HG02943 (cell line): ENCODE results near the gene PPDPF.
"Not testable (repeated sequence)": the region's sequence is repeated elsewhere in the genome, so short reads cannot be mapped to it uniquely, and the experiment has no call there.

Source experiments
- ATAC-seq: cut with Tn5 transposase; IDR thresholded peaks from one replicate; pipeline ENCODE4 v1.9.1; 2021; ENCODE audit warnings: mild to moderate bottlenecking, low read depth, moderate library complexity; ENCODE audit not compliant: unreplicated experiment

PPDPF gene

DNA sequence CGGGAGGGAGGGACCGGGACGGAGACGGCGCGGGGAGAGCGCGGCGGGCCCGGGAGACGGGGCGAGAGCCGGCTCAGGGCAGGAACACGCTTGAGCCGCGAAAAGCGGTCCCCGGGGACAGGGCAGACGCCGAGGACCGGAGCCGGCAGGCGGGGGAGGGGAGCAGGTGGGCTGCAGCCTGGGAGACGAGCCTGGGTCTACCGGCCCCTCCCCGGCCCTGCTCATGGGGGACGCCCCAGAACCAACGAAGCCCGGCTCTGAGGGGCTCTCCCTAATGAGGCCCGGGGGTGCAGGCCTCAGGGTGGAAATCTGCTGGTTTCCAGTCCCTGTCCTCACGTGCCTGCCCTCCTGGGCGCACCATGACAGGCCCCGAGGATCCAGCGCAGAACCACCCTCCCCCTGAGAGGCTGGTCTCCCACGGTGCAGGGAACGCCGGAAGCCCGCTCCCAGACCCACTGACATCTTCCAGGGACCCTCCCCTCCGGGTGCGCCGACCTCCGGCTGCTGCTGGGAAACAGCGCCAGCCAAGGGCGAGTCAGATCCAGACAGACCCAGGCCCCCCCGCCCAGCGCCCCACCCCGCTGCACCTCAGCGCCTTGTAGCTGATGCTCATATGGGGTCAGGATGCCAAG is 21.1 kb upstream of the PPDPF start:
- ATAC-seq: no peak

DNA sequence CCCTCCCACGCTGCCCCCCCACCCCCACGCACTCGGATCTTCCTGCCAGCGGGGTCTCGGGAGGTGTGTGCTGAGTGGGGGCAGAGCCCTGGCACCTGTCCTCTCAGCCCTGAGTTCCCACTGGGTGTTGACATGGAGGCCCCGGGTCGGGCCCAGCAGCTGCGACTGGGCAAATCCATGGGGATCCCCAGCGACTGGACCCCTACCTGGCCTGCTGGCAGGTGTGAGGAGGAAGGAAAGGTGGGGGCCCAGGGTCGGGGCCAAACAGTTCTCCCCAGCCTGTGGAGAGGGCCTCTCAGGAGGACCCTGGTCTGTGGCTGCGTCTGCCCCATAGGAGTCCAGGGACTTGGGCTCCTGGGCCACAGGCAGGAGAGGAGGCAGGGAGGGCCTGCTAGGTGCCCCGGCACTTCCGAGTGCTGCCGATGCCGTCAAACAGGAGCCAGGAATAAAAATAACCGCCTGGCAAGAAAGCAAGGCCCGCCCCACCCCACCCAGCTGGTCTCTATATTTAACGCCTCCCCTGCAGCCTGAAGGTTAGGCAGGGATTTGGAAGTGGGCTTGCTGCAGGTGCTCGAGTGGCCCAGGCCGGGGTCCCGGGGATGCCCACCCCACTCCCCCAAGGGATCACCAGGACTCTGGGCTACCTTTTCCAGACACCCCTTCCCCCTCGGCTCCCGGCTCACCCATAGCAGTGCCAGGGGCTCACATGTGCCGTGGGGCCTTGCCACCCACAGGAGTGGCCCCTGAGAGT is 20.2 kb upstream of the PPDPF start:
- ATAC-seq: no peak

DNA sequence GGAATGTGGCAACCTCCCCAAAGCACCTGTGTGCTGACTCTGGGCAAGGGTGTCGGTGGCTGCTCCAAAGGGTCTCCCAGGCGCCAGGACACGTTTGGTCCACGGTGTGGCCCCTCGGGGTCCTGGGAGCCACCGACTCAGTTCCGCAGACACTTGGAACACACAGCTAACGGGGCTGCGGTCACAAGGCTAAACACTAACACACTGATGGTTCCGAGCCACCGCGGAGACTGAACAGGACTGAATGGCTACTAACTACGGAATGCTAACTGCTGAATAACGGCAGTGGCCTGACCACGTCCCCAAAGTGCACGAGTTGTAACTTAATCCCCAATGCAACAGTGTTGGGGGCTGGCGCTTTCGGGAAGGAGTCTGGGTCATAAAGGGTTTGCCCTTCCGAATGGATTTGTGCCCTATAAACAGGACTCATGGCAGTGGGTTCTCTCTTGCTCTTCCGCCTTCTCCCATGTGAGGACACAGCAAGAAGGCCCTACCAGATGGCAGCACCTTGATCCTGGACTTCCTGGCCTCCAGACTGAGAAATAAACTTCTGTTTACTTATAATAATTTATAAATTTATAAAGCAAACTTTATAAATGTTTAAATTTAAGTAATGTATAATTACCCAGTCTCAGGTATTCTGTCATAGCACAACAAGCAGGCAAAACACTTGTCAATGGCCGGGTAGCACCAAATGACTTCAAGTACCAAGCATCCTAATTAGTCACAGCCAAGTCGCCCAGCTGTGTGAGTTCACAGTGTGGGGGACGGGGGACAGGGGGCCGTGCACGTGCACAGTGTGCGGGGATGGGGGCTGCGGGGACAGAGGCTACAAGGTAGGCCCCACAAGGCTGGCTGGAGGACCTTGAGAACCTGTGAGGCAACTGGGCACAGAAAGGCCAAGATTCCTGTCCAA is 19.4 kb upstream of the PPDPF start:
- no peak for ATAC-seq

DNA sequence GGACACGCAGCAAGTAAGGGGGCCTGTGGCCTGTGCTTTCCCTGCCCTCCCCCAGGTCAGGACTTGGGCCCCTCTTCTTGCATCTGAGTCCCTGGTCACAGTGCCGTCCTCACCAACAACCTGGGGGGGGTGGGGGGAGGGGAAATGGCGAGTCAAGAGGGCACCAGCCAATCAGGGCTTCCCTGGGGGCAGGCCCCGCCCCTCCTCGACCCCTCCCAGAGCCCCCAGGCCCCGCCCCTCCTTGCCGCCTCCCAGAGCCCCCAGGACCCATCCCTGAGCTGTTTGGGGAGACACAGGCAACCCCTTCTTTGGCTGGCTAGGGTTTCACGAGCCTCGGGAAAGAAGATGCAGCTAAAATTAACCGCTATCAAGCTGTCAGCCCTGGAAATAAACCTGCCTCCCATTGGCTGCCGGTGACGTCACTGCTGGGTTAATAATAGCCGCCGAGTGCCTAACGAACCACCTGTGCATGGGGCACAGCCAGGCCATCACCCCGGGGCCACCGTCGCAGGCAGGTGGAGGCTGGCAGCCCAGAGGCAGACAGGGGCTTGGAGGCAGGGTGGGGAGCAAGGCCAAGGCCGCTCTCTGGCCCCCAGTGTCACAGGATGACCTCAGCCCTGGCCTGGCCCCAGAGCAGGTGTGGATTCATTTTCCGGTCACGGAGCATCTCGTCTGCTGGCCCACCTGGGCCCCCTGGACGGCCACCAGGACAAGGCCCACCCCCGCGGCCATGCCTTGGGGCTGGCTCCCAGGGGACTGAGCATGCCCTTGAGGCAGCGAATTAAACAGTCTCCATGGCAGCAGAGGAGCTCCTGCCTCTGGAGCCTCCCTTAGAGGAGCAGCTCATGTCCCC is 18.5 kb upstream of the PPDPF start:
- no peak for ATAC-seq

DNA sequence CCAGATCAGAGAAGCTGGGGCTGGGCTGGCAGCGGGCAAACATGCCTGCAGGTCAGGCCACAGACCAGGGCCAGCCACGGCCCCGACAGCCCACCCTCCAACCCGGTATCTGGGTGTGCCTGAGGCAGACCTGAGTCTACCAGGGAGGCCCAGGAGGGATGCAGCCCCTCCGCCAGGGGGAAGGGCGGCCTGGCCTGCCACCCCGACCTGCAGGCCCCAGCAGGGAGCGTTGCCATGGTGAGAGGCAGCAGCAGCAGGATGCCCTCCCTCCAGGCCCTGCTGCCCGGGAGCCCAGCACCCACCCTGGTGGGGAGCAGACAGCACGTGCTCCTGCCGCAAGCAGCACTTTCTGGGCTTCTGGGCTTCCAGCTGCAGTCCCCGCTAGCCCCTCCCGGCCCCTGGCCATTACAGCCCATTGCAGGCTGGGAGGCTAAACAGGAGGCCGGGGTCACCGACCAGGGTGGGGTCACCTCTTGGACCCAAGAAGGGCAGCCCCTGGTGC is 17.8 kb upstream of the PPDPF start:
- no peak for ATAC-seq

DNA sequence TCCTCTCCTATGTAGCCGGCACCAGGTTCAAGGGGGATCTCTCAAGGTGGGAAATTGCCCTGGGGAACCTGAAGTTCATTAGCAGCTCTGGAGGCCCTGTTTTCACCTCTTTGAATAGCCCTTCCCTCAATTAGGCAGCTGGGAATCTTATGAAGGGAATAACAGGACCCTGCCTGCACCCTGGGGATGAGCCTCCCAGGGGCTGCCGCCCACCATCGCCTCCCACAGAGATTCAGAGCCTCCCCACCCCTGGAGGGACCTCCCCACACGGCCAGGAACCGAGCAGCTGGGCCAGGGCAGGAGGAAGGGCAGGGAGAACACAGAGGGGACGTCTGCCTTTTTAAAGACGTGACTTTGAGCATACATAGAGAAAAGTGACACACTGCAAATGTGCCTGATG is 17.0 kb upstream of the PPDPF start:
- no peak for ATAC-seq

DNA sequence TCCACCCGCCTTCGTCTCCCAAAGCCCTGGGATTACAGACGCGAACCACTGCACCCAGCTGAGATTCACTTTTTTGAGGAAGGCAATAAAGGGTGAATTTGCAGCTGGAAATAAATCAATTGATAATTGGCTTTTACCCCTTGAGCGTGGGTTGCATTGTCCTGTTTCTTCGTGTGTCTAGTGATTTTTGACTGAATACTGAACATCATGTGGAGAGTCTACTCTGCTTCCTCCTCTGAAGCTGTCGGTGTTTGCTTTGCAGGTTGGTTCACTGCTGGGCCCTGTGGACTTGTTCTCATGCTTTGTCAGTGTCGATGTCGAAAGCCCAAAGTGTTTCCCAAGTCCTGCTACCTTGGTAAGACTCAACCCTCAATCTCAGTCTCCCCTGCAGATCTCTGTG is 15.9 kb upstream of the PPDPF start:
- ATAC-seq: no peak

DNA sequence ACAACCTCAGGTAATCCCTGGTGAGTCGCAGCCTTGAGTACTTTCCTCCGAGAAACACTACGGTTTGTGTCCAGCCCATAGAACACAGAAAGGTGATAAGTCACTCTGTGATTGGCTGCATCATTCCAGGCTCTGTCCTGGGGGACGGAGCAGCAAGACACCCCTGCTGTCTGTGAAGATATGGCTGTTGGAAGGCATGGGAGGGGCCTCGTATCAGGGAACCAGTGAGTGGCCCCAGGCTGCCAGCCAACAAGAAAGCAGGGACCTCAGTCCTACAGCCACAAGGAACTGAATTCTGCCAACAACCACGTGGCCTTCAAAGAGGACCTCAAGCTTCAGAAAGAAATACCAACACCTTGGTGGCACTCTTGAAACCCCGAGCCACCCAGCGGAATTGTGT is 15.3 kb upstream of the PPDPF start:
- no peak for ATAC-seq

DNA sequence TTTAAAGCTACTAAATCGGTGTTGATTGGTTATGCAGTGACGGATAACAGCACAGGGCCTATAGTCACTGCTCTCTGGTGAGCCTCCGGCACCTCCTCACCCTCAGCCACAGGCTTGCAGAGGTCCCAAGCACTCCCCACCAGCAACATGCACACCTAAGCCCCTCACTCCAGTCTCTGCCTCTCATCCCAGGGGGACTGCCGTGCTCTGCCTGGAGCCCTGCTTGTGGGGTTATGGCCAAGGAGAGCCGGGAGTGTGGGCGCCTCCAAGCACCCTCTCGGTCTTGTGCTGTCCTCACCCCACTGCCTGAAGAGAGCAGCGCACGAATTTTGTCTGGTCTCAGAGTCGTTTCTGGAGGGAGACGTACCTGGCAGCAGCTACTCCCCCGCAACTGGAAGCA is 14.8 kb upstream of the PPDPF start:
- no peak for ATAC-seq

DNA sequence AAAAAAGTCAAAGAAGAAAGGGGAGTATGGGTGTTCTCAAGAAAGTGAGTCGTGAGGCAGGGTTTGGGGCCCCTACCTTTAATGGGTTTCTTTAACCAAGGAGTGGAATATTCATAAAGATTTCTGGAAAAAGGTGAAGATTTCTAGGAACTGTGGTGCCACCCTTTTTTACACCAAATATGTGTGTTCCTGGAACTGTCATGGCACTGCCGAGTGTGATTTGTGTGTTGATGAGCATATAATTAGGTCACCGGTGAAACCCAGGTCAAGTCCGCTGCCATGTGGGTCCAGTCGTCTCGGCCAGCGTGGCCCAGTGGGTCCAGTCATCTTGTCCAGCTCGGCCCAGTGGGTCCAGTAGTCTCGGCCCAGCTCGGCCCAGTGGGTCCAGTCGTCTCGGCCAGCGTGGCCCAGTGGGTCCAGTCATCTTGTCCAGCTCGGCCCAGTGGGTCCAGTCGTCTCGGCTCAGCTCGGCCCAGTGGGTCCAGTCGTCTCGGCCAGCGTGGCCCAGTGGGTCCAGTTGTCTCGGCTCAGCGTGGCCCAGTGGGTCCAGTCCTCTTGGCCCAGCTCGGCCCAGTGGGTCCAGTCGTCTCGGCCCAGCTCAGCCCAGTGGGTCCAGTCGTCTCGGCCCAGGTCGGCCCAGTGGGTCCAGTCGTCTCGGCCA is 13.4 kb upstream of the PPDPF start:
- no peak for ATAC-seq

DNA sequence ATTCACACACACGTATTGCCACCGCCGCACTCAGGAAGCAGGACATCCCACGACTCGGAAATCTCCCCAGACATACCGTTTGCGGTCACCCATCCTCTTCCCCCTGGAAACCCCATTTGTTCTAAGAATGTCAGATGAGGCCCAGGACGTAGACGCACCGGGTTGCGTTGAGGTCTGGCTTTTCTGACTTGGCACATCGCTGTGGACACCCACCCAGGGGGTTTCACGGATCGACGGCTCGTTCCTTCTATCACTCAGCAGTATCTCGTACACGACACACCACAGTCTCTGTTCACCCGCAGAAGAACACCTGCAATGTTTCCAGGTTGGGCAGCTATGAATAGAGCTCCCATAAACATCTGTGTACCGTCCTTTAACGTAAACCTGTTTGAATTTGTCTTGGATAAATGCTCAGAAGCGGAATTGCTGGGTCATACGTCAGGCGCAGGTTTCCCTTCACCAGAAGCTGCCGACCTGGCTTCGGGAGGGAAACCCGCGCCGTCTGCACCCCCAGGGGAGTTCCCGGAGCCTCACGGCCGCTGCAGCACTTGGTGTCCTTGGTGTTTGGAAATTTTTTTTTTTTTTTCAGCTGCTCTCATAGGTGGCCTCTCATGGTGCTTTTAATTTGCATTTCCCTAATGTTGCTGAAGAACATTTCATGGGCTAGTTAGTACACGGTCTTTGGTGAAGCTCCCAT is 12.3 kb upstream of the PPDPF start:
- no peak for ATAC-seq

DNA sequence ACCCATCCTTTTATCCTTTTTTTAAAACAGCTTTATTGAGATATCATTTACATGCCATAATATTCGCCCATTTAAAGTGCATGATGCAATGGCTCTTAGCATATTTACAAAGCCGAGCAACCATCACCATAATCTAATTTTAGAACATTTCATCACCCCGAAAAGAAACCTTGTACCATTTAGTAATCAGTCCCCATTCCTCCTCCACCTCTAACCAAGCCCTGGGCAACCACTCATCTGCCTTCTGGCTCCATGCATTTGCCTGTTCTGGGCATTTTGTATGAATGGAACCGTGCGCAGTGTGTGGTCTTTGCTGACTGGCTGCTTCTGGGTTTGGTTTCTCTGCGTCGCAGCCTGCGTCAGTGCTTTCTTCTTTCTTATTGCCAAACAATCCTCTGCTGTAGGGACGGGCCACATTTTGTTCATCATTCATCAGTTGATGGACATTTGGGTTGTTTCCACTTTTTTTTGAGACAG is 11.4 kb upstream of the PPDPF start:
- ATAC-seq: no peak

DNA sequence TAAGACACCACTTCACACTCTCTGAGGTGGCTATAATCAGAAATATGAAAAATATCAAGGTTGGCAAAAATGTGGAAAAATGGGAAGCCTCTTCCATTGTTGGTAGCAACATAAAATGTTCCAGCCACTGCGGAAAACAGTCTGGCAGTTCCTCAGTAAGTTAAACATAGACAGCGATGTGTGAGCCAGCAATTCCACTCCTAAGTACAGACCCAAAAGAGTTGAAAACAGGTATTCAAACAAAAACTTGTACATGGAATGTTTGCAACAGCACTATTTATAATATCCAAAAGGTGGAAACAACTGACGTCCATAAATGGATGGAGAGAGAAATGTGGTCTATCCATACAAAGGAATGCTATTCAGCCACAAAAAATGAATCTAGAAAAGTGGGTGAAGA is 7.4 kb upstream of the PPDPF start:
- no peak for ATAC-seq

DNA sequence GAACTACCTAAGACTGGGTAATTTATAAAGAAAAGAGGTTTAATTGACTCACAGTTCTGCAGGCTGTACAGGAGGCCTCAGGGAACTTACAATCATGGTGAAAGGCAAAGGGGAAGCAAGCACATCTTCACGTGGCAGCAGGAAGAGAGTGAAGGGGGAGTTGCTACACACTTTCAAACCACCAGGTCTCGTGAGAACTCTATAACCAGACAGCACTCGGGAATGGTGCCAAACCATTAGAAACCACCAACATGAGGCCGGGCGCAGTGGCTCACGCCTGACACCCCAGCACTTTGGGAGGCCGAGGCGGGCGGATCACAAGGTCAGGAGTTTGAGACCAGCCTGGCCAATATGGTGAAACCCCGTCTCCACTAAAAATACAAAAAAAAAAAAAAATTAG is 6.0 kb upstream of the PPDPF start:
- ATAC-seq: not testable (repeated sequence)

DNA sequence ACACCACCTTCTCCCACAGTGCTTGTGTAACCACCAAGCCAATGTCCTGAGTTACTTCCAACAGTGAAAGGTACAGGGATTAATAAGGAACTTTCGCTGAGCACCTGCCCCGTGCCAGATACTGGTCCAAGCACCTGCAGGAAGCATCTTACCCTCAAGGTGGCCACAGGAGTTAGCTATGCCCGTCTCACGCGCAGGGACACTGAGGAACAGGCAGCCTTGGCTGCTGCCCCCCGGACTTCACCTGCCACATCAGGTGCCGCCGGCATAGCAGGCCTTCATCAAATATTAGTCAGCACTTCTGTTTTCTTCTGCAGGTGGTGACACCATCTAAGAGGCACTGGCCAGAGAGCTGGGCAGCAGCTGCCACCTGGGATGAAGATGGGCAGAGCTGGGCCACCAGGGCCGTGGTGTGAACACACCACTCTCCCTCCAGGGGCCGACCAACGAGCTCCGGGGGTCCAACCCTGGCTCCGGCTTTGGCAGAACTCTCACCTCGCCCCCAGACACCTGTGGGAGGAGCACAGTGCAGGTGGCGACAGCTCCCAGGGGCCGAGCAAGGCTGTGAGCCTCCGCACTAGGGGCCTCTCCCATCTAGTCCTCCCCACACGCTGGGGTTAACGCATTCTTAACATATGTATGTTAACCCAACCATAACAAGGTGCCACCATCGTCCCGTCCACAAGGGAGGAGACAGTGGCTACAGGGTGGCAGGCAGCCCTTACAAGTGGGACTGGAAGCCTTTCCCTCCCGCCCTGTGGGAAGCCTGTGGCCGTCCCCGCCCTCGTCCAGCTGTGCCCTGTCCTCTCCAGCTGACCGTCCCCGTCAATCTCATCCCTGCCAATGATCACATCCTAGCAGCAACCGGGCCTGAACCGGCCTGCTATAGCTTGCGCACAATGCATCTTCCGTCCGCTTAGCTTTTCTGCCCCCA is 2.9 kb upstream of the PPDPF start:
- ATAC-seq: no peak

DNA sequence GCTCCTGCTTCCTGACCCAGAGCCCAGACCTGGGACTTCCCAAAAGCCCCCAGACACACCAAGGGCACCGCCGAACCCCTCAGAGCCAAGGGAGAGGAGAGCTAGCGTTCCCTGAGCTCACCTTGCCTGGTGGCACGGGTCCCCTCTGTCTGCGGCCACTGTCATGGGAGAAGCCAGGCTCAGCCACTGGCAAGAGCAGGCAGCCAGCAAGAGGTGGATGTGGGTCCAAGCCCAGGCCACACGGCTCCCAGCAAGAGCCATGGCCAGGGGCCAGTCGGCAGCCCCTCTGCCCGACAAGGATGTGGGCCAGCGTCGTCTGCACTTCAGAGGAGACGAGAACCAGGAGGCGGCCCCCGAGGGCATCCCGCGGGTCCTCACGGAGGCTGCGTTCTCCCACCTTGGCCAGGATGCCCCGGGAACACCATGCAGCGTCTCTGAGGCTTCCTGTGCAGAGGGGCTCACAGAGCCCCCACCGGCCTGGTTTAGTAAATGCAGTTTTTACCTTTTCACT is 2.2 kb upstream of the PPDPF start:
- ATAC-seq: no peak

DNA sequence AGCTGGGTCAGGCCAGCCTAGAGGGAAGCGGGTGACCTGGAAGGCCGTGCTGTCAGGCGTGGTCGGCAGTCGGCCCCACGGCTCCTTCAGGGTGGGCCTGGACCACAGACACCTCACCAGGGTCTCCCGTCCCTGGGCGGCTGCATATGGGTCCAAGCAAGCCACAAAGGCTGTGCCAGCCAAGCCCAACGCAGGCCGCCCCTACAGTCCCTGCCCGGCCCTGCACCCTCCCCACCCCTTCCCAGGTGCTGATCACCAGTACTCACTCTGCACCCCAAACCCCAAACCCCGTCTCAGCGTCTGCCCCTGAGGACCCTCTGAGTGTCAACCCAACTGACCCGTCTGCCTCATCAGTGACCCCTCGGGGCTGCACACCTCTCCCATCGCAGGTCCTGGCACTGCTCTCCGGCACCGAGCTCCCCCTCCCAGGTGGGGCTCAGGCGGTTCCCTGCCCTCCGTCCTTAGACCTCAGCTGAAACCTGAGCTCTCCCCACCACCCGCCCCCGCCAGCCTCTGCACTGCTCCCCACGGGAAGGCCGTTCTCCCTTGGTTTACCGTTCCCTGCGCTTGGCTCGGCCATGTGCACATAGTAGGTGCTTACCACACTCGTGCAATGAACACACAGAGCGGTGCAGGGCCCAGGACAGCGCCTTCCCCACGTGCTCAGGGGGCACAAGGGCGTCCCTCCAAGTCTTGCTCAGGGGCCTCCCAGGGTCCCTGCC is 1.5 kb upstream of the PPDPF start:
- ATAC-seq: no peak
